Measurements from ENCODE around the gene CA5A.

The CA5A gene

DNA sequence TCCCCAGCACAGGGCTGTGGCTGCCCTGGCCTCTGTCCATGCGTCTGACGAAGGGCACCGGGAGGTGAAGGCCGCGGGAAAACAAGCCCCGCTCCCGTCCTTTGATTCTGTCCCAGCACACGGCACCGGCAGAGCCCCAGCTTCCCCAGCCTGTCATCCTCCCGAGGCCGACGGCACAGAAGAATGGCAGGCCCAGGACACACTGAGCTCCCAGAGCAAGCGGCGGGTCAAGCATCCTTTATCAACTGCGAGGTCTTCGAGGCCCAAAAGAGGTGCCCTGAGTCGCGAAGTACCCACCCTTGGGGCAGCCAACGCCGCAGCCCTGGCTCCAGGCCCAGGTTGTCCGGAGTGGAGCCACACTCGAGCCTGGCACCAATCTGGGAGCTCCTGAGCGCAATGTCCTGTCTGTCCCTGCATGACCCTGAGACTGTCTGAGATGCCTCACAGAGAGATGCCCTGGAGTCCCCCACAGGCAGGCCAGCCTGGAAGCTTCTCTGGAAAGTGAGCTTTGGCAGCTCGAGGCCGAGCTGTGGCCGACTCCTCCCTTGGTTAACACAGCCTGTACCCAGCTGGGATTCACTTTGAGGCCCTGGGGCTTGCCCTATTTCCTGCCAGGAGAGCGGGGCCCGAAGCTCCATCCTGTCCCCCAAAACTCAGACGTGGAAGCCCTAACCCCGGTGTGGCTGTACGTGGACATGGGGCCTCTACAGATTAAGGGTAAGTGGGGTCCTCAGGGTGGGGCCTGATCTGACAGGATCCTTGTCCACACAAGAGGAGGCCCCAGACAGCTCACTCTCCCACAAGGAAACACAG, 90.3 kb downstream of the CA5A start:
- no peak for DNase-seq

DNA sequence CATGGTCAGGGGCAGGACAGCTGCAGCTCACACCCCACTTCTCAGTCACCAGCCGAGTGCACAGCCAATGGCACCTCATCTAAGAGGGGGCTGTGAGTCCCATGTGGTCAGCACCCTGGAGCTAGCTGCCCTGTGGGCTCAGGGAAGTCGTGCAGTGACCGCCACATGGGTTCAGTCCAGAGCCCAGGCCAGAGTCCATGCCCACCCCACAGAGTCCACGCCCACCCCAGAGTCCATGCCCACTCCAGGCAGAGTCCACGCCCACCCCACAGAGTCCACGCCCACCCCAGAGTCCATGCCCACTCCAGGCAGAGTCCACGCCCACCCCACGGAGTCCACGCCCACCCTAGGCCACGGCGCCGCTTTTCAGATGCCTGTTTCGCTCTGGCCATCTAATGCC, 91.1 kb downstream of the CA5A start:
- no peak for DNase-seq

DNA sequence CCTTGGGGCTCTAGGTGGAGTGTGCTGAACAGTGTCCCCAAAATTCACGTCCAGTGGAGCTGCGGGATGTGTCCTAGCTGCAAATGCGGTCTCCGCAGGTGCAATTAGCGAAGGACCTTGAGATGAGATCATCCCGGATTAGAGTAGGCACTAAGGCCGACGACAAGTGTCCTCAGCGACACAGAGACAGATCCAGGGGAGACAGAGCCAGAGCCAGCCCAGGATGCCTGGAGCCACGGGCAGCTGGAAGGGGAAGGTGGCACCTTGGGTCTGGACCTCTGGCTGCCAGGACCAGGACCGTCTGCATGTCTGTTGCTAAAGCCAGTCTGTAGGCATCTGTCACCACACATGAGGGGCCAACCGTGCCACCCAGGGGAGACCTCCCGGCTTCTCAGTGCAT, 91.5 kb downstream of the CA5A start:
- no peak for DNase-seq

DNA sequence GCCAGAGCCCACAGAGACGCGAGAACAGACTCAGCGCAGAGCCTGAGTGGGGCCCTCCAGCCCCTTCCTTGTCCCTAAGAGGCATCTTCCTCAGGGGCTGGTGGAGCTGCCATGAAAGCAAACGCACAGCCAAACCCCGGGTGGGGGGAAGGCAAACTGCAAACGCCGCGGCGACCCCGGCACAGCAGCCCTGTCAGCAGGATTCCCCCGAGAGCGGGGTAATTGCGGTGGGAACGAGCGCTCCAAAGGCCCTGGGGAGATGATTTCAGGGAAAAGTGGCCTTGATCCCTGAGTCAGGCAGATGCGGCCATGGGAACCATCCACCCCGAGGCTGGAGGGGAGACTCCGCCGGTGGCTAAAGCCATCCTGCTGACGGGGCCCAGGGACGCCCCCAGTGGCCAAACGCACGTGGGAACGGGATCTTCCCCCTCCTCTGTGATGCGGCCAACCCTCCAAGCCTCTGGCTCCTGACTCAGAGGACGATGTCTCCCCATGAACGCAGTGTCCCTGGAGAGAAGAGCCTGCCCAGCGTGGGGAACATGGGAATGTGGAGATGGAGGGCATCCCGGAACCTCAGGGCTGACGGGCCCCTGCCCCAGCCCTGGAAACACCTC, 92.1 kb downstream of the CA5A start:
- no peak for DNase-seq

DNA sequence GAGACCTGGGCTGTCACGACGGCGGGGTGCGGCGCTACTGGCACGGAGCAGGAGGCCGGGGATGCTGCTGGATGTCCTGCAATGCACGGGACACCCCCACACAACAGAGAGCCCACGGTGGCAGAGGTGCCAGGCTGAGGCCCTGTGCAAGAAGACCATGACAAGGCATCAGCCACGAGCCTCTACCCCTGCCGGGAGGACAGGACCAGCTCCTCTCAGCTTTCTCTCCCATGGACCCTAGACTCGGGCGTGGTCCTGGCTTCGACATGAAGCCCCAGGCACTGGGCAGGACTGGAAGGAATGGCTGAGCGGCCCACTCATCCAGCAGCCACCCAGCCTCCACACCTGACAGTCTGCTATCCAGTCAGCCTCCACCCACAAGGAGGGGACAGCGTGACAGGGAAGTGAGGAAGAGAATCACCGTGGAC, 92.6 kb downstream of the CA5A start:
- no peak for DNase-seq

DNA sequence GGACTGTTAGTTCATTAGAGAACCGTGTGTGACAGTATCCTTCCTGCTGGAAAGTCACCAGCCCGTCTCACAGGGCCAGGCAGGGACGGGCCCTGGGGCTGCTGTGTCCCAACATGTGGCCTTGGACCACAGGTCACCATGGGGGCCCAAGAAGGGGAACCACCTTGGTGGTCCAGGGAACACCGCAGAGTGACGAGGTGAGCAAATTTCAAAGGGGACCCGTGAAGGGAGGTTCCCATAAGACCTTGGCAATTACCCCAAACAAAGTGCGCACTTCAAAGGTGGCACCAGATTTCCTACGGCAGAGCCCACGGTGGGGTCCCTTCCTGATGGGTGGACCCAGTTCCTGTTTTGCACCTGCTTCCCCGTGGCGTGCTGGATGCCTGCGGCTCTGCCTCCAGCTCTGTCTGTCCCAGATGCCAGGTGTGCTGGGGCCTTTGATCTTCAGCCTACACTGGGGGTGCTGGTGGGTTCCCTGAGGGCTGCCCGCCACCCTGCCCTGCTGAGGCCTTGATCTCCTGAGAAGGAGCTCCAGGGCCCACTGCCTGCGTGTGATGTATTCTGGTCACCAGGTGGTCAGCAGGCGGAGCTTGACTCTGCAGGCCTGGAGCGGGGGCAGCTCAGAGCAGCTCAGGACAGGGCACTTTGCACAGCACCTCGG, 94.0 kb downstream of the CA5A start:
- no peak for DNase-seq

DNA sequence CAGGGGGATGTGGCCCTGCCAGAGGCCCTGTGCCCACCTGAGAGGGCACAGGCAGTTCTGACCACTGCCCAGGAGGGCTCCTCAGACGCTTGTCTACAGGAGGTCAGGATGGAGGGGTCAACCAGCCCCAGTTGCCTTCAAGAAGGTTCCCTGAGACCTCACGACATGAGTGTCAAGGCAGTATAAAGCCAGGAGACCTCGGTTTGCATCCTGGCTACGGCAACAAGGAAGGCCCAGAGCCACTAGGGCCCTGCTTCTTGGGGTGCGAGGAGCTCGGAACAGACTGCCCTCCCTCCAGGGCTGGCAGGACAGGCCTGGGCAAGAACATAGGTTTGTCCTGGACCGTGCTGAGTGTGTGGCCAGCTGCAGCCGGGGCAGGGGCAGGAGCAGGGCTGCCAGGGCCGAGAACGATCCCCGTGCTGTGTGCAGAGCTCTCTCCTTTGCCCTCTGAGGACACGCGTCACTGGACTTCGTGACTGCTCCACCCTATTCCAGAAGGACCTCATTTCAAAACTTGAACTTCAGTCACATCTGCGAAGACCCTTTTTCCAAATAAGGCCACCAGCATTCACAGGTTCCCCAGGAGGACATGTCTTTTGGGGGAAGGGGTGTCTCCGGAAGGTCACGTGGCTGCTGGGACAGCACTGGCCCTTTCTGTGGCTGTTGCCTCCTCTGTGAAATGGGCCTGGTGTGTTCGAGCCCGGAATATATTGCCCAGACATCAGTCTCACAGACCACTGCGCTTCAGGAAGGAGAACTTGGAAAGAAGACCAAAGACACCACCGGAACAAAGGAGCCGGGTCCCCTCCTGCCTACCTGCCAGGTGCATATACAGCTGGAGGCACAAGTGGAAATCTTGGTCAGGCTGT, 94.8 kb downstream of the CA5A start:
- no peak for DNase-seq

DNA sequence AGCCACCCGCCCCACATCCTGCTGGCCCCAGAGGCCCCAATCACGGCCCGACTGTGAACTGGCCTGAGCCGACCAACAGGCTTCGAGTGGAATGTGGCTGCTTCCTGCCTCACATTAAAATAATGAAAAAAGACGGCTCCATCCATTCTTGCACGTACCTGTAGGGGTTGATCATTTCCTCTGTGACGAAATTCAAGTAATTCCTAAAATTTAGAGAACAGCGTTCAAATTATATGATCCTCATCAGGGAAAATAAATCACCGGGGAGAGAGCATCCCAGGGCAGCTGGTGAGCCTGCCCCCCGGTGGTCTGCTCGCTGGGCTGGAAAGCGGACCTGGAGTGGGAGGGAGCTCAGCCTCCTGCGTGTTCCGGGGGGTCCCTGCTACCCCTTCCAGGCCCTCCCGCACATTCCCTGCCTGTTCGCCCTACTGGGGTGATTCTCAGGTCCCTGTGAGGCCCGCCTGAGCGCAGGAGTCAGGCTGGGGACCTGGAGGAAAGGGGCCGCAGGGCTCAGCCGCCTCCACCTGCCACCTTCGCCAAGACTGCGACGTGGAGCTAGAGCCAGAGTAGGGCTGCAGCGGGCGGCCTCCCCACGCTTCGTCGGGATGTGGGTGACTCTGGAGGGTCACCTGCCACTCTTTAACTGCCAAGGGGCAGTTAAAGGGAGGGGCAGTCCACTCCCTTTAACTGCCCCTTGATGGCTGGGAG, 95.9 kb downstream of the CA5A start:
- no peak for DNase-seq

DNA sequence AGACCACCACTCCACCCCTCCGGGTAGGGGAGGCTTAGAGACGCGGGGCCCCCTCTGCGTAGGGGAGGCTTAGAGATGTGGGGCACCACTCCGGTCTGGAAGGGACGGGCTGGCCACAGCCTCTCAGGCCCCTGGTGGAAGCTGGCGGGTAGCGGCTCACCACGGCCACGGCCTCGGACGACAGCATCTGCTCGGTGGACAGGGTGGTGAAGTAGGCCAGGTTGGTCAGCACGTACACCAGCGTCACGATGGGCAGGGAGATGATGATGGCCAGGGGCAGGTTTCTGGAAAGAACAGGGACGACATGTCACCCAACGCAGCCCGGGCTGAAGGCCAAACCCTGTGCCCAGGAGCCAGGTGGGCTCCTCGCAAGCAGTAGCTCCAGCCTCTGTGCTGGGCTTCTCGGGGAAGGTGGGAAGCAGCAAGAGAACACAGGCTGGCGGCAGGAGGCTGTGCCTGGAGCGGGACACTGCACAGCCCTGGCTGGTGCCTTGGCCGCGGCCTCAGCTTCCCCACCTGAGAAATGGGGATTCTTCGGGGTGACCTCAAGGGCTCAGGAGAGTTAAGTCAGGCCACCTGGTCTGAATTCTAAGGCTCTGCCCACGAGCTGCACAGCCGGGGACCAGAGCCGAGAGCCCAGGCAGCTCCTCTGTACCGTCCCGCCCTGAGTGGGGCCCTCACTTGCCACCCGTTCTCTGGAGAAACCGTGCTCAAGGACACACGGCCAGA, 96.6 kb downstream of the CA5A start:
- no peak for DNase-seq

DNA sequence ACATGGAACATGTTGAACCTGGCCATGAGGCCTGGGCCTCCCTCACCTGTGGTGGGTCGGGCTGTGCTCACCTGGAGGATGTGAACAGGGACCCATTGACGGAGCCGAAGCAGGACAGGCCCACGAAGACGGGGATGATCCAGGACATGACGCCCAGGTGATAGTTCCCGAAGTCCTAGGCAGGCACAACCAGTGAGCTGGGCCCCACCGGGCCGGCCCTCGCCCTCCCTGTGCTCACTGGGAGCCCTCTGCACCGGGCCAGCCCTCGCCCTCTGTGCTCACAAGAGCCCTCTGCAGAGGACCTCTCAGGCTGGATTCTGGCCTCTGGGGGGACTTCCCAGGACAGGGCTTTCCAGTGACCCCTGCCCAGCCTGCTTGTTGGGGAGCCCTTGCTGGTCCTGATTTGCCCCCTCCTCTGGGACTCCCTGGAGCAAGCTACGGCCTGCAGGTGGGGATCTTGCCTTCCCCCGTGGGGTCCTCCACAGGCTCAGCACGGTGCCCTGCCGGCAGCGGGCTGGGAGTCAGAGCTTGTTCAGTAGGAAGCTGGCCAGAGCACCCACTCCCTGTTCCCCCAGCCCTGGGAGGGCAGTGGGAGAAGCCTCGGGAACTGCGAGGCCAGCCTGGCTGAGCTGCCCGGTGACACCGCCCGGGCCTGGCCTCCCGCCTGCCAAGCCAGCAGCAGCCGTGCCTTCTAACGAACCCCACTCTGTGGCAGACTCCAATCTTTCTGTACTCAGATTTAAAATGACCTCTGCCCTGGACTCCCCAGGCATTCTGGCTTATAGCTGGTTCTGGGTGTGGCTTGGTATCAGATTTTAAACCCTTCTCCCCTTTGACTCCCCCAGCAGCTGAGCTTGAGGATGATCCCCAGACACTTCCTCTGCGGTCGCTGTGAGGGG, 97.4 kb downstream of the CA5A start:
- no peak for DNase-seq
